Neutrophil (primary cell): Measurements from ENCODE around the gene TRAPPC2.

Experiments
- H3K27ac ChIP-seq: fragments of 200-600 bp; sonication (generic); 2 replicates; pipeline ENCODE4 v1.5.1; 2016; ENCODE audit warnings: mild to moderate bottlenecking, moderate library complexity
- H3K27me3 ChIP-seq: fragments of 200-600 bp; sonication (generic); 2 replicates; pipeline ENCODE4 v1.6.0; 2016; ENCODE audit warnings: mild to moderate bottlenecking
- H3K36me3 ChIP-seq: fragments of 200-600 bp; sonication (generic); 2 replicates; pipeline ENCODE4 v1.5.1; 2017
- H3K4me1 ChIP-seq, 2 experiments: fragments of 200-600 bp in 1 of 2; sonication (generic) in 1 of 2; 1 replicate in 1 of 2; 2 replicates in 1 of 2; pipeline versions ENCODE4 v1.5.1 to v1.6.1; 2013 to 2016; ENCODE audit warnings: low read depth in 1 of 2, low read length in 1 of 2, mild to moderate bottlenecking in 1 of 2, moderate library complexity in 1 of 2; ENCODE audit not compliant: control insufficient read depth in 1 of 2, insufficient read depth in 1 of 2
- H3K4me3 ChIP-seq, 2 experiments: fragments of 200-600 bp in 1 of 2; sonication (generic) in 1 of 2; 1 replicate in 1 of 2; 2 replicates in 1 of 2; pipeline ENCODE4 v1.5.1; 2013 to 2016; ENCODE audit warnings: low read depth in 1 of 2, low read length in 1 of 2, mild to moderate bottlenecking in 1 of 2, moderate library complexity in 1 of 2
- H3K9me3 ChIP-seq: fragments of 200-600 bp; sonication (generic); 2 replicates; pipeline ENCODE4 v1.5.1; 2016
- CTCF ChIP-seq: fragments of 200-600 bp; sonication (generic); IDR thresholded peaks from 2 replicates; pipeline ENCODE4 v1.5.1; 2016; ENCODE audit warnings: antibody characterized with exemption

TRAPPC2 gene

GRCh38 chrX:13691841-13692371 lies 42.5 kb downstream of the TRAPPC2 start:
- no peaks in the 10 kb centered on the region for H3K27me3 ChIP-seq
- H3K27ac ChIP-seq, result no peak overlapping the region
- no peaks in the 10 kb centered on the region for H3K36me3 ChIP-seq
- no peak overlapping the region for H3K4me3 ChIP-seq
- TF ChIP-seq CTCF, result no peak
- peaks cover 19 to 43% of the 10 kb centered on the region in 2 experiments for H3K4me1 ChIP-seq
- no peaks in the 10 kb centered on the region for H3K9me3 ChIP-seq

GRCh38 chrX:13690836-13691235 lies 43.6 kb downstream of the TRAPPC2 start:
- no peak for TF ChIP-seq CTCF
- no peaks in the 10 kb centered on the region for H3K36me3 ChIP-seq
- no peak overlapping the region for H3K4me3 ChIP-seq
- no peaks in the 10 kb centered on the region for H3K27me3 ChIP-seq
- peaks cover 15 to 42% of the 10 kb centered on the region in 2 experiments for H3K4me1 ChIP-seq
- no peaks in the 10 kb centered on the region for H3K9me3 ChIP-seq
- H3K27ac ChIP-seq, result no peak overlapping the region

GRCh38 chrX:13689741-13690211 lies 44.6 kb downstream of the TRAPPC2 start:
- TF ChIP-seq CTCF, result no peak
- Histone ChIP-seq H3K27ac (peak overlapping the region; percentile 85), H3K4me1 (peaks cover 15 to 34% of the 10 kb centered on the region in 2 experiments), H3K9me3 (no peaks in the 10 kb centered on the region), H3K27me3 (no peaks in the 10 kb centered on the region), H3K4me3 (peak overlapping the region; percentile 75 to 84), H3K36me3 (no peaks in the 10 kb centered on the region)

- no peaks in the 10 kb centered on the region for H3K36me3 ChIP-seq
- H3K27ac ChIP-seq, result peak within 1 kb of the TSS; percentile 85
- H3K27me3 ChIP-seq, result no peaks in the 10 kb centered on the region
- H3K4me1 ChIP-seq, result peaks cover 15 to 34% of the 10 kb centered on the region in 2 experiments
- no peaks in the 10 kb centered on the region for H3K9me3 ChIP-seq
- no peak for TF ChIP-seq CTCF
- H3K4me3 ChIP-seq, result peak within 1 kb of the TSS; percentile 75 to 84
Observed at GRCh38 chrX:13688958-13689740, 45.3 kb downstream of the TRAPPC2 start, which contains the start of gene RAB9A. Gene RAB9A (plus strand): TSS chrX:13689128. CDS start chrX:13708747, 19,619 bp downstream.

GRCh38 chrX:13688384-13688957 lies 45.9 kb downstream of the TRAPPC2 start:
- H3K36me3 ChIP-seq, result no peaks in the 10 kb centered on the region
- no peak for TF ChIP-seq CTCF
- H3K4me1 ChIP-seq, result peaks cover 12 to 30% of the 10 kb centered on the region in 2 experiments
- no peaks in the 10 kb centered on the region for H3K9me3 ChIP-seq
- H3K27me3 ChIP-seq, result no peaks in the 10 kb centered on the region
- H3K4me3 ChIP-seq, result peak overlapping the region; percentile 75 to 84
- peak overlapping the region; percentile 85 for H3K27ac ChIP-seq
